GM19240 (cell line): Measurements from ENCODE around the gene CASZ1.

ENCODE experiments used
- DNase-seq: peaks from one replicate; pipeline ENCODE4 v3.0.0; 2011; ENCODE audit warnings: low spot score; ENCODE audit not compliant: insufficient read length

CASZ1 gene

GRCh38 chr1:10824821-10825540, 28.5 kb upstream of the CASZ1 start:
- no peak for DNase-seq

- DNase-seq, result no peak
Measured at GRCh38 chr1:10823000-10823401, 26.6 kb upstream of the CASZ1 start.

DNA sequence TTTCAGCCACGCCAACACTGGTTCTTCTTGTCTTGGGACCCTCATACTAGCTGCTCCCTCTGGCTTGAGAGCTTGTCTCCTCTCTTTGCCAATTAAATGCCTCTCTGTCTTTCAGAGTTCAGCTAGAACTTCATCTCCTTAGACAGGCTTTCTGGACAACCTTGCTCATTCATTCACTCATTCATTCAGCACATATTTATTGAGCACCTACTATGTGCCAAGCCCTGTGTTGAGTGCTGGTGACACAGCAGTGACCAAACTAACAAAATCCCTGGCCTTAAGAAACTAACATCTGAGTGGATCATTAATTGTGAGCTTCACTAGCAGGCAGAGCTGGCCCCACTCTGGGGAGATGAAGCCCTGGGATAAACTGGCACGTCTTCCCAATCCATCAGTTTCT, 24.9 kb upstream of the CASZ1 start:
- DNase-seq, result no peak

DNA sequence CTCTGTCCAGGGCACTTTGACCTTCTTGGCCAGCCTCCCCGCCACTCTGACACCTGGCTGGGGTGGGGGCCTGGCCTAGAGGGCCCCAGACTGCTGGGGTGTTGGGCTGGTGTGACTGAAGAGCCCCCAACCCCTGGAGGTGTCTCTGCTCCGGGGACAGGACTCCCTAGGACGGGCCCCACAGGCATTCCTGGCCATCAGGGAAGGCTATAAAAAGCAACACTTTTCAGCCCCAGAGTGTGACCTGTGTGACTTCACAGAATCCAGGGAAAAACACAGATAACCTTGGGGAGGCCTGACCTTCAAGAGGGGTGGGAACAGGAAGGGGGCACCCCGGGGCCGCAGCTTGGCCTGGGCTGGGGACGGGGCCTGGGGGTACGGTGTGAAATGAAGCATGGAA, 24.0 kb upstream of the CASZ1 start:
- no peak for DNase-seq

- no peak for DNase-seq
Measured at GRCh38 chr1:10819198-10819901, 22.9 kb upstream of the CASZ1 start.

- no peak for DNase-seq
Measured at GRCh38 chr1:10818262-10819197, 22.1 kb upstream of the CASZ1 start.

DNA sequence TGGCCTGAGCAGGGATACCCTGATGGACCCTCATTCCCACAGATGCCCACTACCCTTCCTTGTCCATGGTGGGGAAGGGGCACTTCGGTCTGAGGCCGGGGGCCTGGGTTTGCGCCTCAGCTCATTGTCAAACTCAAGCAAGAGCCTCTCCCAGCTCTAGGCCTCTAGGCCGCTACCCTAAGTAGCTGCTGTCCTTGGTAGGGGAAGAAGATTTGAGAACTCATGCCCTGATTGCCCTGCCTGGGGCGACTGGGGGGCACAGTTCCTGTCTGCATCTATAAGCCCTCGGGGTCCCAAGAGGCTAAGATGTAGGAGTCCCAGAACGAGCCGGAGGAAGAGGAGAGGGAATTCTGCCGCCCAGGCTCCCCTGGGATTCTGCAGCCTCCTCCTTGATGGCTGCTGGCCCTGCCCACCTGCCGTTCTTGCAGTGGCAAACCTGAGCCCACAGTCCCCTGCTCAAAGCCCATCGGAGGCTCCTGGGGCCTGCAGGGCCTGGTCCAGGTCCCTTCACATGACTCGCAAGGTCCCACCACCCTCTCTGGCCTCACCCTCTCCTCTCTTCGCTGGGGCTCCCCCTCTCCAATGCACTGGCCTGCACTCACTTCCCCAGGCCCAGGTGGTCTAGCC, 20.4 kb upstream of the CASZ1 start:
- DNase-seq, result no peak

GRCh38 chr1:10816233-10816632, 19.8 kb upstream of the CASZ1 start:
- no peak for DNase-seq

GRCh38 chr1:10815858-10816195, 19.4 kb upstream of the CASZ1 start:
- DNase-seq, result no peak

DNA sequence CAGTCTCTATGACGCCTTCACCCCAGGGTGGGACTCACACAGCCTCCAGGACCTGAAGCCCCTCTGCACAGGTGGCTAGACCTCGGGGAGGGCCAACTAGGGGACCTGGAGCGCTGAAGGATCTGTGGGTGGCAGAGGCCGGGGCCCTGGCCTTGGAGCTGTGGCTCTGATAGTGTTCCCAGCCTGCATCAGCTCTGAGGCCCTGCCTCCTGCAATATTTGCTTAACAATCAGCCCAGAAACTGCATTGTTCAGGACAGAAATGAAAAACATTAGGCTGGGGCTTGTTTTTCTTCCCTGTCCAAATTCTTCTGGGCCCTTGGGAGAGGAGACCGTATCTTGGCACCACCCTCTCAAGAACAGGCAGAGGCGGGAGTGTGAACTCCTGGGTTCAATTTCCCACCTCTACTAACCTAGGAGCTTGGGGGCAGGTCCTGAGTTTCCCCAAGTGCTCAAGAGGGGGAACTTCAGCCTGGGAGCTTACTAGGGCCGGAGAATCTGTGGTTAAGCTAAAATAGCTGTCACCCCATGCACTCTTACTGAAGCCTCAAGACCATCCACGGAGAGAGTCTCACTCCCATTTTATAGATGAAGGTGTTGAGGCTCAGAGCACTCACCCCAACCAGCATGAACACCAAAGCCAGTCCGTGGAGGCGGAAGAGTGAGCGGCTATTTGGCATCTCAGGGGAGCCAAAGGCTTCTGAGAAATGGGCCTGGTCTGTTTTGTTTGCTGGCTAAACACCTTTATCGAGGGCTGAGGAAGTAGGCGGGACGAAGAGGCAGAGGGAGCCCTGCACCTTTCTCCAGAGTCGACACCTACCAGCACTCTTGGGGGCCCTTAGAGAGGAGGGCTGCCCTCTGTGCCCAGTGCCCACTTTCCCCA, 18.8 kb upstream of the CASZ1 start:
- no peak for DNase-seq

- no peak for DNase-seq
Measured at GRCh38 chr1:10814312-10814711, 17.9 kb upstream of the CASZ1 start.

DNA sequence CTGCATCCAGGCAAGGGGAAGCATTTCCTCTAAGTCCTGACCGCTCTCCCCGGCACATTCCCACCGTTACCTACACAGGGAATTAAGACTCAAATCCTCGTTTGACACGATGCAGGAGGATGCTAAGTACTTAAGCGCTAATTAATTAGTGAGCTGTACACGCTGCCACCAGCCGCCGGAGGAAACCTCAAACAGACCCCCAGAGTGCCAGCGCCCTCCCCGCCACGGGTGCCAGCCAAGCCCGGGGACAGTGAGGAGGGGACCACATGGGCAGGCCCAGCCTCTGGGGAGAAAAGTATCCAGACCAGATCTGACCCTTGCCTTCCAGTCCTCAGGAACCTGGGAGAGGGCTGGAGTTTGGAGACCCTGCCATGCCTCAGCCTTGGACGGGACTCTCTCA, 17.4 kb upstream of the CASZ1 start:
- DNase-seq, result no peak

GRCh38 chr1:10812387-10812915, 16.0 kb upstream of the CASZ1 start:
- no peak for DNase-seq

DNA sequence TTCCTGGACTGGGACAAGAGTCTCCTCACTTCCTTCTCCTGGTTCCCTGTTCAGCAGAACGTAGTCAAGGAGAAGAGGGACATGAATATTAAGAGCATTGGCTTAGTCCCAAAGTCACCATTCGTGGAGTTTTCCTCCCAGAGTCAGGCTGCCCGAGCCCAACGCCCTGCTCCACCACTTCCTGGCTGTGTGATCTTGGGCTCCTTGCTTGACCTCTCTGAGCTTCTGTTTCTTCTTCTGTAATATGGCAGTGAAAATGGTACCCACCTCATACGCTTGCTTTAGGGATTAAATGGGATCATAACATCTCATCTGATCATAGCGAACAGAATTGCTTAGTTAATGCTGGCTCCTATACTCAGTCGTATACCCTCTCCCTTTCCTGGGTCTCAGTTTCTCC, 12.0 kb upstream of the CASZ1 start:
- no peak for DNase-seq

DNA sequence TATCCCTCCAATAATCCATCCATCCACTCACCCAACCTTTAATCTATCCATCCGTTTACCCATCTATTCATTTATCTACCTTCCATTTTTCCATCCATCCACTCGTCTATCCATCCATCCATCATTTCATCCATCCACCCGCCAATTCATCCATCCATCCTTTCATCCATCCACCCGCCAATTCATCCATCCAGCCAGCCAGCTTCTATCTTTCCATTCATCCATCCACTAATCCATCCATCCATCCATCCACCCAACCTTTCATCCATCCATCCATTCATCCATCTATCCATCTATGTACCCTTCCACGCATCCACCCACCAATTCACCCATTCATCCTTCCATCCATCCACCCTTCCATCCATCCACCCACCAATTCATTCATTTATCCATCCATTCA, 10.5 kb upstream of the CASZ1 start:
- DNase-seq, result no peak

DNA sequence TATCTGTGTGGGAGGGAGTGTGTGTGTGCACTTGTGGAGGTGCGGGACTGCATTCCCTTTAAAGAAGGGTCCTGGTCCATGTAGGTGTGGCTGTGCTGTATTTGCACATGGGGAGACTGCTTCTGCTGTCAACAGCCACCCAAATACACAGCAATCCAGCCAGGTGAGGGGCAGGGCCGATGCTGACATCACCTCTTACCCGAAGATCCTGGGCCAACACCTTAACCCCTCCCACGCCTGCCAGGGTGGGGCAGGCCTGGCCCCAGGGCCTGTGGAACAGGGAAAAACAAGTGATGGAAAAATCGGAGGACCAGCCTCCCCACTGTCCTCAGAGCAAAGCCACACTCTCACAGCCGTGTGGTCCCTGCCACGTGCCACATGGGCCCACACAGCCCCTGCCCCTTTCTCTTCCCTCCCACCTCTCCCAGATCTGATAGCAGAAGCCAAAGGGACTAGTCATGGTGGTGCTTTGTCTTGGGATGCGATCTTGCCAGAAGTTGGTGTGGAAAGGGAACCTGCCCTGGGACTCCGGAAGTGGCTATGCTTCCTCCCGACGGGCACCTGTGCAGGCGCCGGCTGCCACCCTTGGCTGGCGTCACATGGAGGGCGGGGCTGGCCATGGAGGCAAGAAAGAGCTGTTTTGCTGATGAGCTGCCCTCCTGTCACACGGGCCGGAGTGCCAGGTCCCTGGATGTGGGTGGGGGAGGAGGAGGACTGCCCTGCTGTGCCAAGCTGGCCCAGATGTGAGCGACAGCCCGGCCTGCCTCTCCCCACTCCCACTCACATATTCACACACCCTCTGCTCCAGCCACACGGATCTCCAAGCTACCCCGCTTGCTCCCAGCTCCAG, 7.8 kb upstream of the CASZ1 start:
- DNase-seq, result no peak

DNA sequence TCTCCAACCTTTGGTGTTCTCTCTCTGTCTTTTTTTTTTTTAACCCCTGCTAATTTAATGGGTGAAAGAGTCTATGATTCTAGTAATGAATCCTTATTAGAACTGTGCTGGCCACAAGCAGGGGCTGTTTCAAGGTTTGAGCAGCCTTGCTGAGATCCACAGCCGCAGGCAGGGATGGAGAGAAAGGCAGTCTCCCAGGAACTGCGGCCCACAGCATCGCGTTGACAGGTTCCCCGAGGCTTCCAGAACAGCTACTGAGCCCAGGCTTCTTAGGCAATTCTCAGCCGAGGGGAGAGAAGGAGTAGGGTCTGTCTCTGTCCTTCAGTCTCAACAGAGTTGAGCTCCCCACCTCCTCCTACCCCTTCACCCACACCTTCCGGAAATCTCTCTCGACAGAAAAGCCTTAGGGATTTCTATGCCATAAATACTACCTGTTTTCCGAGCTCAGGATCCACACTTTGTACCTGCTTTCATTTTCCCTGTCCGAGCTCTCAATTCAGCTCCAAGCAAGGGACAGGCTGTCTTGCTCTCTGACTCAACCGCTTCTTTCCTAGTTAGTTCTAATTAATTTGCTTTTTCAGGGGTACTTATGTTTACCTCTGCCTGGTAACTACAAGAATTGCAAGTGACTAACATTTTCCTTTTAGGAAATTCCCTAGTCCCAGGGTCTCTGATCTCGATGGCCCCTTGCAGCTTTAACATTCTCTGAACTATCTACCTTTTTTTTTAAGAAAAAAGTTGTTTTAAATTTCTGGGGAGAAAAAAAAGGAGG, 6.7 kb upstream of the CASZ1 start:
- no peak for DNase-seq

GRCh38 chr1:10800778-10801177, 4.3 kb upstream of the CASZ1 start:
- no peak for DNase-seq

DNA sequence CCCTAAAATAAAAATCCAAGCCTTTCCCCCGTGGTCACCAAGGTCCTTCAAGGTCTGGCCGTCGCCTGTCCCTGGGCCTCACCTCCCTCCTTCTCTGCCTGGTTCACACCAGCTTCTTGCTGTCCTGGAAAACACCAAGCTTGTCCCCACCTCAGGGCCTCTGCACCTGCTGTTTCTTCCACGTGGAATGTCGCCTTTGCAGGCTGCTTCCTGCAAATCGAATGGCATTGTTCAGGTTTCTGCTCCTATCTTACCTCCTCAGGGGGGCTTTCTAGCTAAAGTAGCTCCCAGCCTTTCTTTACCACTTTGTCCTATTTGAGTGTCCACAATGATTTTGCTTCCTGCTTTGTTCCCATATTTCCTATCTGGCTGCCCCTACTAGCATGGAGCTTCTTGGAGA, 3.3 kb upstream of the CASZ1 start:
- no peak for DNase-seq
